PC-9 (cell line): ENCODE data around the gene NUDT3.

Experiments used
- EZH2 ChIP-seq: fragments of 200-600 bp; sonication (generic); IDR thresholded peaks from 2 replicates; pipeline ENCODE4 v1.8.0; 2017; ENCODE audit warnings: antibody characterized with exemption, low read depth
- TF ChIP-seq, protein P1 (sequence below): fragments of 200-600 bp; sonication (generic); conservative IDR thresholded peaks from 2 replicates; pipeline ENCODE4 v1.6.1; 2017; ENCODE audit warnings: mixed run types, antibody characterized with exemption, mild to moderate bottlenecking, moderate library complexity

DNA sequence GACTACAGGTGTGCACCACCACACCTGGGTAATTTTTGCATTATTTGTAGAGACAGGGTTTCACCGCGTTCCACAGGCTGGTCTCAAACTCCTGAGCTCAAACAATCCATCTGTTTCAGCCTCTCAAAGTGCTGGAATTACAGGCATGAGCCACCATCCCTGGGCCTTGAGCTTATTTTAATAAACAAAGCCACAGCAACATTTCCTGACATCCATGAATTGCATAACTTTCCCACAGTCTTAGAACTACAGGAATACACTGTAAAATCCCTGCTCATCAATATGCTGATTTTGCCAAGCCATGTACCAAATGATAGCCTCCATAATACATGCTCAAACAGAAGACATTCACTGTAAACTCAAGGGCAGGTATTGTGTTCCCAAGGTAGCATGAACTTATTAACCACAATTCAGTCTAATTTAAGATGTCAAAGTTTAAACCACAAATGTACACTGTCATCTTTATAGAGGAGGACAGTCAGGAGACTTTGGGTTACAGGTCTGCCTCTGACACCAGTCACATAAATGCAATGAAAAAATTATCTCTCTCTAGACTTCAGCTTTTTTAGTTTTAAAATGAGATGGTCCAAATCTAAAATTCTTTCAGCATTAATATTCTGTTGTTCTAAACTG lies 40.0 kb downstream of the NUDT3 start:
- TF ChIP-seq, protein P1, sequence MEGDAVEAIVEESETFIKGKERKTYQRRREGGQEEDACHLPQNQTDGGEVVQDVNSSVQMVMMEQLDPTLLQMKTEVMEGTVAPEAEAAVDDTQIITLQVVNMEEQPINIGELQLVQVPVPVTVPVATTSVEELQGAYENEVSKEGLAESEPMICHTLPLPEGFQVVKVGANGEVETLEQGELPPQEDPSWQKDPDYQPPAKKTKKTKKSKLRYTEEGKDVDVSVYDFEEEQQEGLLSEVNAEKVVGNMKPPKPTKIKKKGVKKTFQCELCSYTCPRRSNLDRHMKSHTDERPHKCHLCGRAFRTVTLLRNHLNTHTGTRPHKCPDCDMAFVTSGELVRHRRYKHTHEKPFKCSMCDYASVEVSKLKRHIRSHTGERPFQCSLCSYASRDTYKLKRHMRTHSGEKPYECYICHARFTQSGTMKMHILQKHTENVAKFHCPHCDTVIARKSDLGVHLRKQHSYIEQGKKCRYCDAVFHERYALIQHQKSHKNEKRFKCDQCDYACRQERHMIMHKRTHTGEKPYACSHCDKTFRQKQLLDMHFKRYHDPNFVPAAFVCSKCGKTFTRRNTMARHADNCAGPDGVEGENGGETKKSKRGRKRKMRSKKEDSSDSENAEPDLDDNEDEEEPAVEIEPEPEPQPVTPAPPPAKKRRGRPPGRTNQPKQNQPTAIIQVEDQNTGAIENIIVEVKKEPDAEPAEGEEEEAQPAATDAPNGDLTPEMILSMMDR: no peak
- TF ChIP-seq EZH2: no peak
